Activated CD4-positive, alpha-beta T cell treated with anti-CD3 and anti-CD28 coated beads for 24 hours (primary cell): Measurements from ENCODE around the gene DNAH6.

Source experiments
- DNase-seq, 2 donors: peaks; one replicate each; pipeline ENCODE4 v3.0.0-alpha.2; 2020; ENCODE audit warnings: low read depth in 2 of 2

Gene DNAH6

GRCh38 chr2:84628486-84628885 is 112.2 kb downstream of the DNAH6 start:
- DNase-seq, result no peak

GRCh38 chr2:84629550-84629949 is 113.3 kb downstream of the DNAH6 start:
- no peak for DNase-seq

GRCh38 chr2:84631047-84631446 is 114.7 kb downstream of the DNAH6 start:
- no peak for DNase-seq

GRCh38 chr2:84631985-84632384 is 115.7 kb downstream of the DNAH6 start:
- no peak for DNase-seq

GRCh38 chr2:84636080-84636971 is 120.0 kb downstream of the DNAH6 start:
- DNase-seq, result no peak

GRCh38 chr2:84639751-84640150 is 123.5 kb downstream of the DNAH6 start:
- no peak for DNase-seq

- no peak for DNase-seq
Observed at GRCh38 chr2:84640411-84640810, 124.1 kb downstream of the DNAH6 start.

GRCh38 chr2:84641021-84641420 is 124.7 kb downstream of the DNAH6 start:
- DNase-seq, result no peak

GRCh38 chr2:84643991-84644390 is 127.7 kb downstream of the DNAH6 start:
- DNase-seq, result no peak

- DNase-seq, result no peak
Observed at GRCh38 chr2:84646514-84646913, 130.2 kb downstream of the DNAH6 start.

GRCh38 chr2:84647267-84647666 is 131.0 kb downstream of the DNAH6 start:
- DNase-seq, result no peak

- no peak for DNase-seq
Observed at GRCh38 chr2:84649058-84649457, 132.8 kb downstream of the DNAH6 start.

GRCh38 chr2:84649487-84650142 is 133.3 kb downstream of the DNAH6 start:
- DNase-seq, result no peak

- DNase-seq, result no peak
Observed at GRCh38 chr2:84652431-84652830, 136.1 kb downstream of the DNAH6 start.

- no peak for DNase-seq
Observed at GRCh38 chr2:84653302-84653701, 137.0 kb downstream of the DNAH6 start.

- DNase-seq, result no peak
Observed at GRCh38 chr2:84654414-84654813, 138.1 kb downstream of the DNAH6 start.

- DNase-seq, result no peak
Observed at GRCh38 chr2:84669122-84669521, 152.8 kb downstream of the DNAH6 start.

- no peak for DNase-seq
Observed at GRCh38 chr2:84674099-84674498, 157.8 kb downstream of the DNAH6 start.

GRCh38 chr2:84674586-84674985 is 158.3 kb downstream of the DNAH6 start:
- DNase-seq, result no peak

GRCh38 chr2:84676295-84676694 is 160.0 kb downstream of the DNAH6 start:
- no peak for DNase-seq

GRCh38 chr2:84678214-84678613 is 161.9 kb downstream of the DNAH6 start:
- DNase-seq, result no peak

GRCh38 chr2:84686783-84687476 is 170.6 kb downstream of the DNAH6 start:
- no peak for DNase-seq
